Measurements from ENCODE around the gene CLTCL1.

GRCh38 chr22:19271273-19271855 lies 20.2 kb downstream of the CLTCL1 start:
- no peak for TF ChIP-seq YY1 (IDR thresholded peaks at IDR 0.05; ENCODE audit: insufficient read depth, insufficient read length)
- no peak for TF ChIP-seq SUZ12 (IDR thresholded peaks at IDR 0.05; ENCODE audit: extremely low read depth, insufficient read depth, insufficient read length)
- TF ChIP-seq ZNF274 (IDR thresholded peaks at IDR 0.05; ENCODE audit: low read depth, low read length) = no peak
